HL-60 (cell line): ENCODE measurements around the gene CENPN.

Source experiments
- CTCF ChIP-seq: IDR thresholded peaks from one replicate; pipeline ENCODE4 v1.5.1; 2011; ENCODE audit warnings: low read length, control low read depth, inconsistent platforms; ENCODE audit not compliant: insufficient read depth
- GABPA ChIP-seq: IDR thresholded peaks from 2 replicates; pipeline ENCODE4 v1.6.1; 2012; ENCODE audit warnings: low read depth
- POLR2AphosphoS5 ChIP-seq: IDR thresholded peaks from 2 replicates; pipeline ENCODE4 v1.6.1; 2012; ENCODE audit warnings: low read depth
- REST ChIP-seq: IDR thresholded peaks from 2 replicates; pipeline ENCODE4 v1.6.1; 2012; ENCODE audit warnings: low read depth; ENCODE audit not compliant: insufficient replicate concordance

GRCh38 chr16:81081014-81081413, 74.0 kb downstream of the CENPN start:
- TF ChIP-seq CTCF (no peak), REST (no peak), GABPA (no peak), POLR2AphosphoS5 (no peak)
